Muscle of leg (tissue), 11 donors: Measurements from ENCODE around the gene DYRK1B. TPM values are rescaled to one million over a fixed set of nuclear protein-coding genes. Genes with fewer than 3 reads are reported as not detected.

ENCODE experiments used
- DNase-seq: peaks from one replicate; pipeline ENCODE4 v3.0.0; 2013
- H3K27ac ChIP-seq: one replicate; pipeline ENCODE4 v1.5.1; 2013; ENCODE audit warnings: mild to moderate bottlenecking, low read length, control low read depth
- H3K27me3 ChIP-seq: one replicate; pipeline ENCODE4 v1.6.1; 2013; ENCODE audit warnings: low read length; ENCODE audit not compliant: control insufficient read depth, insufficient read depth
- H3K36me3 ChIP-seq: one replicate; pipeline ENCODE4 v1.6.1; 2013; ENCODE audit warnings: low read length; ENCODE audit not compliant: control insufficient read depth, insufficient read depth
- H3K4me1 ChIP-seq: one replicate; pipeline ENCODE4 v1.6.1; 2013; ENCODE audit warnings: low read length; ENCODE audit not compliant: control insufficient read depth, insufficient read depth
- H3K4me3 ChIP-seq: one replicate; pipeline ENCODE4 v1.5.1; 2013; ENCODE audit warnings: low read length, control low read depth
- H3K9me3 ChIP-seq: replicated peaks from 2 replicates; pipeline ENCODE4 v1.6.1; 2013; ENCODE audit warnings: low read depth, low read length; ENCODE audit not compliant: control insufficient read depth
- WGBS: methylation state at CpG from one replicate; pipeline ENCODE4 v1.1.5; 2013; ENCODE audit warnings: missing lambda C conversion rate; ENCODE audit not compliant: insufficient coverage; 5-methylcytosine and 5-hydroxymethylcytosine counted together
- polyA plus RNA-seq, 8 donors: library from polyadenylated mRNA; unstranded; fragments of 120-200 nt; gene quantifications; one replicate each; pipeline versions ENCODE4 v1.2.1 to v1.2.3, GENCODE V29; 2013; ENCODE audit warnings: inconsistent platforms in 1 of 8, low replicate concordance in 1 of 8; ENCODE audit not compliant: insufficient read length in 8 of 8, insufficient read depth in 1 of 8
- total RNA-seq: library from RNA; stranded (reverse); fragments of 120-200 nt; gene quantifications from one replicate; pipeline ENCODE4 v1.2.4, GENCODE V29; 2013

The DYRK1B gene
- total and polyA plus RNA-seq, 9 donors = 23.5 to 59.5 (median 48.0) TPM

- H3K36me3 ChIP-seq = peaks cover 46% of the 10 kb centered on the region
- no CpG with 5 or more reads among the region's 11 CpGs for WGBS
- H3K27ac ChIP-seq = peak overlapping the region; percentile 53
- no peak for DNase-seq
- H3K4me1 ChIP-seq = peaks cover 30% of the 10 kb centered on the region
- no peaks in the 10 kb centered on the region for H3K9me3 ChIP-seq
- no peaks in the 10 kb centered on the region for H3K27me3 ChIP-seq
- H3K4me3 ChIP-seq = no peak overlapping the region
These were observed 8.9 kb downstream of the DYRK1B start for GRCh38 chr19:39825093-39825463.

- peak overlapping the region; percentile 71 for H3K4me3 ChIP-seq
- H3K27me3 ChIP-seq = no peaks in the 10 kb centered on the region
- DNase-seq = peak; percentile 98
These were observed 9.5 kb downstream of the DYRK1B start for GRCh38 chr19:39824143-39825092.

GRCh38 chr19:39823686-39824085 lies 10.3 kb downstream of the DYRK1B start:
- H3K9me3 ChIP-seq = no peaks in the 10 kb centered on the region
- peaks cover 33% of the 10 kb centered on the region for H3K4me1 ChIP-seq
- peak overlapping the region; percentile 71 for H3K4me3 ChIP-seq
- H3K27ac ChIP-seq = peak overlapping the region; percentile 73
- WGBS = 22% methylated on average over 7 of the region's 7 CpGs
- no peaks in the 10 kb centered on the region for H3K27me3 ChIP-seq
- peaks cover 37% of the 10 kb centered on the region for H3K36me3 ChIP-seq
- no peak for DNase-seq

More at GRCh38 chr19:39824143-39825092, 9.5 kb downstream of the DYRK1B start:
- Histone ChIP-seq H3K4me1 (peaks cover 26% of the 10 kb centered on the region), H3K27ac (peak overlapping the region; percentile 73), H3K9me3 (no peaks in the 10 kb centered on the region), H3K36me3 (peaks cover 39% of the 10 kb centered on the region)
- WGBS = 3% methylated on average over 47 of the region's 47 CpGs

- H3K36me3 ChIP-seq = peaks cover 19% of the 10 kb centered on the region
- H3K4me1 ChIP-seq = peaks cover 43% of the 10 kb centered on the region
- no peak overlapping the region for H3K27ac ChIP-seq
- H3K9me3 ChIP-seq = no peaks in the 10 kb centered on the region
- no peak for DNase-seq
- no peaks in the 10 kb centered on the region for H3K27me3 ChIP-seq
- H3K4me3 ChIP-seq = no peak overlapping the region
- no CpG with 5 or more reads among the region's 6 CpGs for WGBS
These were observed 13.3 kb downstream of the DYRK1B start for GRCh38 chr19:39820696-39821095.

GRCh38 chr19:39819786-39820185 lies 14.2 kb downstream of the DYRK1B start:
- H3K4me3 ChIP-seq = no peak overlapping the region
- no peaks in the 10 kb centered on the region for H3K27me3 ChIP-seq
- WGBS = 63% methylated on average over 1 of the region's 3 CpGs
- H3K27ac ChIP-seq = no peak overlapping the region
- peaks cover 11% of the 10 kb centered on the region for H3K36me3 ChIP-seq
- no peak for DNase-seq
- no peaks in the 10 kb centered on the region for H3K9me3 ChIP-seq
- peaks cover 34% of the 10 kb centered on the region for H3K4me1 ChIP-seq

GRCh38 chr19:39818626-39819097 lies 15.3 kb downstream of the DYRK1B start:
- Histone ChIP-seq H3K9me3 (no peaks in the 10 kb centered on the region), H3K27ac (peak overlapping the region; percentile 13), H3K36me3 (peaks cover 11% of the 10 kb centered on the region), H3K4me3 (no peak overlapping the region), H3K4me1 (peaks cover 31% of the 10 kb centered on the region), H3K27me3 (no peaks in the 10 kb centered on the region)
- DNase-seq = no peak
- 74% methylated on average over 1 of the region's 4 CpGs for WGBS

- WGBS = 85% methylated on average over 9 of the region's 12 CpGs
- DNase-seq = no peak
- H3K9me3 ChIP-seq = no peaks in the 10 kb centered on the region
- peaks cover 11% of the 10 kb centered on the region for H3K36me3 ChIP-seq
- peaks cover 34% of the 10 kb centered on the region for H3K4me1 ChIP-seq
- peak overlapping the region; percentile 13 for H3K27ac ChIP-seq
- H3K4me3 ChIP-seq = no peak overlapping the region
- H3K27me3 ChIP-seq = no peaks in the 10 kb centered on the region
These were observed 15.9 kb downstream of the DYRK1B start for GRCh38 chr19:39817888-39818561.

GRCh38 chr19:39816287-39817048 lies 17.5 kb downstream of the DYRK1B start:
- no peak for DNase-seq
- Histone ChIP-seq H3K27me3 (no peaks in the 10 kb centered on the region), H3K4me3 (no peak overlapping the region), H3K36me3 (peaks cover 11% of the 10 kb centered on the region), H3K4me1 (peaks cover 42% of the 10 kb centered on the region), H3K9me3 (no peaks in the 10 kb centered on the region), H3K27ac (peak overlapping the region; percentile 1)
- 65% methylated on average over 3 of the region's 5 CpGs for WGBS

GRCh38 chr19:39814595-39814994 lies 19.4 kb downstream of the DYRK1B start:
- H3K36me3 ChIP-seq = peaks cover 11% of the 10 kb centered on the region
- WGBS = 93% methylated on average over 2 of the region's 3 CpGs
- H3K27me3 ChIP-seq = no peaks in the 10 kb centered on the region
- peaks cover 42% of the 10 kb centered on the region for H3K4me1 ChIP-seq
- no peak overlapping the region for H3K27ac ChIP-seq
- no peaks in the 10 kb centered on the region for H3K9me3 ChIP-seq
- H3K4me3 ChIP-seq = no peak overlapping the region
- DNase-seq = no peak
